H1 (cell line): ENCODE measurements around the gene KCNJ2. TPM values are rescaled to one million over a fixed set of nuclear protein-coding genes. Genes with fewer than 3 reads are reported as not detected.

Experiments
- CTCF ChIA-PET: fragments of 300-600 bp; sonication (Branson Sonifier 250); formaldehyde crosslinking; loops from one replicate; lab custom pipeline; 2021; ENCODE audit not compliant: partially characterized antibody; lab: Charles Lee
- POLR2A ChIA-PET: fragments of 300-600 bp; sonication (Branson Sonifier 250); formaldehyde crosslinking; loops from one replicate; lab custom pipeline; 2021; ENCODE audit warnings: inconsistent platforms; ENCODE audit not compliant: partially characterized antibody; lab: Charles Lee
- DNase-seq, 2 experiments: peaks; one replicate each; pipeline versions ENCODE4 v3.0.0 to v3.0.0-alpha.2; 2010 to 2022; ENCODE audit warnings: low spot score in 2 of 2, low read depth in 1 of 2, mixed read lengths in 1 of 2
- FAIRE-seq: peaks from 2 replicates; lab custom pipeline; 2011; peaks lifted over from hg19 to GRCh38; lab: Jason Lieb, UNC
- H2AFZ ChIP-seq: 2 replicates; pipeline ENCODE4 v1.8.1; 2012; ENCODE audit warnings: low read length, inconsistent platforms
- H2AK5ac ChIP-seq: 2 replicates; pipeline ENCODE4 v1.6.1; 2013; ENCODE audit warnings: low read depth, low read length
- H2BK120ac ChIP-seq: replicated peaks from 2 replicates; pipeline ENCODE3; 2013; ENCODE audit warnings: low read depth, low read length, inconsistent platforms
- H2BK12ac ChIP-seq: 2 replicates; pipeline ENCODE4 v1.6.1; 2013; ENCODE audit warnings: low read depth, low read length
- H2BK15ac ChIP-seq: 2 replicates; pipeline ENCODE4 v1.6.1; 2013; ENCODE audit warnings: low read length
- H2BK20ac ChIP-seq: 2 replicates; pipeline ENCODE4 v1.6.1; 2013; ENCODE audit warnings: low read length
- H2BK5ac ChIP-seq: 2 replicates; pipeline ENCODE4 v1.6.1; 2013; ENCODE audit warnings: low read depth, low read length
- H3K14ac ChIP-seq: 2 replicates; pipeline ENCODE4 v1.6.1; 2013; ENCODE audit warnings: inconsistent platforms; ENCODE audit not compliant: insufficient read length
- H3K18ac ChIP-seq: 2 replicates; pipeline ENCODE4 v1.6.1; 2013; ENCODE audit warnings: low read length; ENCODE audit errors: extremely low read depth
- H3K23ac ChIP-seq: 2 replicates; pipeline ENCODE4 v1.6.1; 2013; ENCODE audit warnings: inconsistent platforms; ENCODE audit not compliant: insufficient read length
- H3K23me2 ChIP-seq: 2 replicates; pipeline ENCODE4 v1.6.1; 2013; ENCODE audit warnings: low read depth, low read length
- H3K27ac ChIP-seq: 2 replicates; pipeline ENCODE4 v1.6.1; 2011; ENCODE audit warnings: low read depth, low read length, inconsistent platforms
- H3K27me3 ChIP-seq, 4 experiments: replicated peaks in 1 of 4; 1 replicate in 1 of 4; 2 replicates in 3 of 4; pipeline versions ENCODE4 v1.6.1 to v1.8.1; 2011 to 2013; ENCODE audit warnings: low read length in 3 of 4, mild to moderate bottlenecking in 3 of 4, inconsistent platforms in 2 of 4, mixed read lengths in 2 of 4, moderate library complexity in 1 of 4; ENCODE audit not compliant: control insufficient read depth in 3 of 4, insufficient read depth in 3 of 4; ENCODE audit errors: extremely low read depth in 1 of 4
- H3K36me3 ChIP-seq, 4 experiments: 2 replicates each; pipeline versions ENCODE4 v1.6.1 to v1.8.1; 2011 to 2013; ENCODE audit warnings: mild to moderate bottlenecking in 4 of 4, low read length in 3 of 4, moderate library complexity in 2 of 4, control low read depth in 1 of 4, inconsistent platforms in 1 of 4; ENCODE audit not compliant: insufficient read depth in 4 of 4, control insufficient read depth in 2 of 4
- H3K4ac ChIP-seq: replicated peaks from 2 replicates; pipeline ENCODE3; 2013; ENCODE audit warnings: low read length, low read depth, mixed read lengths, inconsistent platforms; ENCODE audit not compliant: insufficient read length
- H3K4me1 ChIP-seq, 4 experiments: replicated peaks in 1 of 4; 1 replicate in 1 of 4; 2 replicates in 3 of 4; pipeline versions ENCODE4 v1.6.1 to v1.8.1; 2011 to 2013; ENCODE audit warnings: low read length in 3 of 4, inconsistent platforms in 2 of 4, mixed read lengths in 1 of 4; ENCODE audit not compliant: insufficient read depth in 4 of 4, control insufficient read depth in 3 of 4
- H3K4me2 ChIP-seq, 2 experiments: 2 replicates each; pipeline versions ENCODE4 v1.6.1 to v1.8.1; 2011 to 2013; ENCODE audit warnings: low read depth in 2 of 2, low read length in 2 of 2, control low read depth in 1 of 2, inconsistent platforms in 1 of 2, mild to moderate bottlenecking in 1 of 2; ENCODE audit not compliant: insufficient read depth in 1 of 2
- H3K4me3 ChIP-seq, 4 experiments: fragments of 200-600, 300-600 bp in 1 of 4; sonication (generic), shearing (Covaris generic), sonication (Bioruptor Twin) in 1 of 4; 2 replicates each; pipeline versions ENCODE4 v1.5.1 to v1.8.1; 2011 to 2016; ENCODE audit warnings: low read length in 4 of 4, low read depth in 3 of 4, control low read depth in 2 of 4, inconsistent platforms in 2 of 4, mild to moderate bottlenecking in 2 of 4, mixed read lengths in 1 of 4, moderate library complexity in 1 of 4; ENCODE audit not compliant: insufficient read depth in 2 of 4; ENCODE audit errors: extremely low read depth in 1 of 4
- H3K56ac ChIP-seq: replicated peaks from 2 replicates; pipeline ENCODE3; 2013; ENCODE audit warnings: low read depth, mild to moderate bottlenecking, mixed read lengths, low read length, inconsistent platforms; ENCODE audit not compliant: insufficient read length
- H3K79me1 ChIP-seq: 2 replicates; pipeline ENCODE4 v1.6.1; 2013; ENCODE audit warnings: low read depth, low read length, control low read depth
- H3K79me2 ChIP-seq, 2 experiments: 2 replicates each; pipeline versions ENCODE4 v1.6.1 to v1.8.1; 2012 to 2013; ENCODE audit warnings: low read length in 2 of 2, mild to moderate bottlenecking in 2 of 2, inconsistent platforms in 1 of 2; ENCODE audit not compliant: insufficient read depth in 2 of 2, control insufficient read depth in 1 of 2
- H3K9ac ChIP-seq, 4 experiments: replicated peaks in 1 of 4; 1 replicate in 1 of 4; 2 replicates in 3 of 4; pipeline versions ENCODE4 v1.6.1 to v1.8.1; 2011 to 2013; ENCODE audit warnings: low read depth in 3 of 4, low read length in 3 of 4, control low read depth in 2 of 4, mild to moderate bottlenecking in 2 of 4, moderate library complexity in 2 of 4, inconsistent platforms in 1 of 4; ENCODE audit errors: extremely low read depth in 1 of 4
- H3K9me3 ChIP-seq, 2 experiments: 2 replicates each; pipeline versions ENCODE4 v1.6.1 to v1.8.1; 2012 to 2013; ENCODE audit warnings: mild to moderate bottlenecking in 2 of 2, moderate library complexity in 2 of 2, control low read depth in 1 of 2, inconsistent platforms in 1 of 2, low read depth in 1 of 2, low read length in 1 of 2, mixed read lengths in 1 of 2; ENCODE audit not compliant: insufficient read depth in 2 of 2
- H4K20me1 ChIP-seq, 2 experiments: replicated peaks in 1 of 2; 2 replicates each; pipeline versions ENCODE3 to v1.8.1; 2011 to 2013; ENCODE audit warnings: inconsistent platforms in 2 of 2, low read length in 2 of 2, mild to moderate bottlenecking in 1 of 2; ENCODE audit not compliant: insufficient read depth in 2 of 2, control insufficient read depth in 1 of 2
- H4K5ac ChIP-seq: 2 replicates; pipeline ENCODE4 v1.6.1; 2013; ENCODE audit warnings: low read length, low read depth, mixed read lengths, inconsistent platforms; ENCODE audit not compliant: insufficient read length
- H4K8ac ChIP-seq: 2 replicates; pipeline ENCODE4 v1.8.0; 2013; ENCODE audit warnings: mild to moderate bottlenecking, moderate library complexity, low read length, inconsistent platforms; ENCODE audit not compliant: insufficient read depth; ENCODE audit errors: extremely low read depth
- H4K91ac ChIP-seq: replicated peaks from 2 replicates; pipeline ENCODE3; 2013; ENCODE audit warnings: low read length, mixed read lengths, inconsistent platforms; ENCODE audit not compliant: insufficient read length
- ASH2L ChIP-seq: fragments of 200-600, 300-600 bp; sonication (generic); IDR thresholded peaks from one replicate; pipeline ENCODE4 v1.7.1; 2017; ENCODE audit warnings: low read length
- BACH1 ChIP-seq: IDR thresholded peaks from 2 replicates; pipeline ENCODE4 v1.6.1; 2012; ENCODE audit warnings: low read length, improper control_type of control experiment
- CEBPB ChIP-seq: IDR thresholded peaks from 2 replicates; pipeline ENCODE4 v1.6.1; 2012; ENCODE audit warnings: low read depth, low read length
- CHD1 ChIP-seq: IDR thresholded peaks from 2 replicates; pipeline ENCODE4 v1.6.1; 2012; ENCODE audit warnings: low read depth, low read length, improper control_type of control experiment
- CTBP2 ChIP-seq: IDR thresholded peaks from 2 replicates; pipeline ENCODE4 v1.7.0; 2011; ENCODE audit warnings: borderline replicate concordance, mild to moderate bottlenecking, moderate library complexity, mixed read lengths, low read length; ENCODE audit not compliant: insufficient read depth, insufficient read length
- E2F6 ChIP-seq: IDR thresholded peaks from 2 replicates; pipeline ENCODE4 v1.6.1; 2012; ENCODE audit warnings: inconsistent platforms
- EP300 ChIP-seq, 2 experiments: IDR thresholded peaks; 1 replicate in 1 of 2; 2 replicates in 1 of 2; pipeline ENCODE4 v1.6.1; 2011 to 2012; ENCODE audit warnings: low read depth in 2 of 2, low read length in 2 of 2, mild to moderate bottlenecking in 2 of 2, borderline replicate concordance in 1 of 2, inconsistent platforms in 1 of 2, moderate library complexity in 1 of 2
- JUND ChIP-seq: IDR thresholded peaks from 2 replicates; pipeline ENCODE4 v1.6.1; 2011; ENCODE audit warnings: mild to moderate bottlenecking, improper control_type of control experiment, low read length
- MAFK ChIP-seq: IDR thresholded peaks from 2 replicates; pipeline ENCODE4 v1.6.1; 2012; ENCODE audit warnings: low read depth, mild to moderate bottlenecking, improper control_type of control experiment, low read length
- RXRA ChIP-seq: IDR thresholded peaks from 2 replicates; pipeline ENCODE4 v1.6.1; 2011; ENCODE audit warnings: low read depth, mild to moderate bottlenecking, low read length, moderate library complexity; ENCODE audit not compliant: insufficient read depth
- SP4 ChIP-seq: IDR thresholded peaks from 2 replicates; pipeline ENCODE4 v1.6.1; 2012; ENCODE audit warnings: low read length, inconsistent platforms
- USF2 ChIP-seq: IDR thresholded peaks from 2 replicates; pipeline ENCODE4 v1.6.1; 2011; ENCODE audit warnings: low read length, improper control_type of control experiment
- WGBS, 2 experiments: shearing (Covaris generic) in 1 of 2; methylation state at CpG; one replicate each; pipeline versions ENCODE4 v1.1.6 to v1.1.7; 2013 to 2015; ENCODE audit warnings: low lambda C conversion rate in 2 of 2, mixed read lengths in 2 of 2, inconsistent platforms in 1 of 2, low coverage in 1 of 2, missing lambda C conversion rate in 1 of 2; ENCODE audit not compliant: insufficient replicate concordance in 2 of 2, insufficient coverage in 1 of 2, insufficient read length in 1 of 2; ENCODE audit errors: extremely low coverage in 1 of 2, missing lambda C conversion rate in 1 of 2; 5-methylcytosine and 5-hydroxymethylcytosine counted together
- polyA plus RNA-seq, 7 experiments: library from polyadenylated mRNA; depleted of rRNA in 3 of 7; stranded (reverse) in 5 of 7; unstranded in 2 of 7; fragments of >200 nt in 5 of 7; fragments of 200-250 nt in 2 of 7; gene quantifications; 1 replicate in 5 of 7; 2 replicates in 1 of 7; 4 replicates in 1 of 7; pipeline versions ENCODE4 v1.2.1 to v1.2.3, GENCODE V29; 2011 to 2013; ENCODE audit warnings: missing spikeins in 2 of 7, mixed read lengths in 2 of 7
- total RNA-seq: library from RNA; stranded (reverse); fragmentation: NEBNext Ultra II Directional; extraction: Animal tissue kit (Norgen Biotek cat#: 25700); gene quantifications from 2 replicates; pipeline ENCODE4 v1.2.1, GENCODE V29; 2021

Gene KCNJ2
- total and polyA plus RNA-seq, 2 of the 8 experiments (the other 6 are each of a cell fraction or from before 2014, with no cell fraction given), result 0.23 to 0.76 TPM

DNA sequence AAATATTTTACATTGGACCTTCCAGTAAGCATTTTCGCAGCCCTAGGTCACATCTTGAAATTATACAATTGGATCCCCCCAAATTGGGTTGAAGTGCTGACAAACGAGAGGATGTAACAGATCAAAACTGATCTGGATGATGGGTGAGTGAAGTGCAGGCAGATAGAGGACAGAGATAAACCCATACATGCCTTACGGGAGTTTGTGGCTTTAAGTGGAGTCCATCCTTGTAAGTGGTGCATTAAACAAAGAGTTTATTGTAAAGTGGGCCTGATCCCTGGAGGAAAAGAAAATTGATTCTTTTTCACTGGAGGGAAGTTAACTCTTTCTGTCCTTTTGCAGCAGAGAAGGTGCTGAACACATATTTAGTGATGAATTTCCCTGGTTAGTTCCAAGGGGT is 39.0 kb upstream of the KCNJ2 start:
- Histone ChIP-seq H3K9me3 (0 out of 4 replicates have a peak, but pooled peaks cover 0 to 3% of the 10 kb centered on the region in 2 experiments), H3K36me3 (no peaks in the 10 kb centered on the region), H4K5ac (no peak overlapping the region), H3K79me2 (no peaks in the 10 kb centered on the region), H2AFZ (no peak overlapping the region), H3K4me1 (no peaks in the 10 kb centered on the region), H3K56ac (no peak overlapping the region), H2BK12ac (no peak overlapping the region), H3K79me1 (no peaks in the 10 kb centered on the region), H2BK20ac (no peak overlapping the region), H4K20me1 (no peaks in the 10 kb centered on the region), H3K4me2 (no peak overlapping the region), H3K23me2 (no peaks in the 10 kb centered on the region; the same call in 1 of the 2 replicates), H2AK5ac (no peak overlapping the region), H3K23ac (no peak overlapping the region), H3K27me3 (no peaks in the 10 kb centered on the region), H4K8ac (no peak overlapping the region), H3K4ac (no peak overlapping the region), H3K27ac (no peak overlapping the region), H4K91ac (no peak overlapping the region), H2BK15ac (no peak overlapping the region), H3K4me3 (no peak overlapping the region), H3K14ac (no peak overlapping the region), H3K18ac (no peak overlapping the region), H2BK120ac (no peak overlapping the region), H3K9ac (no peak overlapping the region)
- ChIA-PET POLR2A (no interaction called here), CTCF (interaction anchor here (1.0 kb wide), 1 partner anchor 47 kb away, joined by 5 read pairs; no protein-coding TSS in a partner anchor)
- DNase-seq, result no peak
- WGBS, 2 experiments, result 96% methylated on average over 3 of the region's 3 CpGs; no CpG with 5 or more reads in 1 of the 2 experiments
- no peak for FAIRE-seq
- TF ChIP-seq E2F6 (no peak), CEBPB (no peak), BACH1 (no peak), MAFK (no peak), CTBP2 (no peak), SP4 (no peak), EP300 (IDR thresholded peaks at IDR 0.05; ENCODE audit: borderline replicate concordance in 1 of 2, low read depth in 2 of 2, low read length in 2 of 2) (no peak), RXRA (no peak), USF2 (no peak), ASH2L (no peak), JUND (no peak), CHD1 (no peak)
- TF ChIP-seq, all 59 proteins: peak for 0
- no peak overlapping the region for H2BK5ac ChIP-seq
